Endothelial cell of umbilical vein (primary cell): ENCODE measurements around the gene ACTR2.

Experiments used
- CTCF ChIP-seq, 2 donors: IDR thresholded peaks; 1 replicate in 1 of 2; 2 replicates in 1 of 2; pipeline ENCODE4 v1.5.1; 2011; ENCODE audit warnings: low read length in 2 of 2, mild to moderate bottlenecking in 2 of 2, moderate library complexity in 2 of 2, control low read depth in 1 of 2, inconsistent platforms in 1 of 2, low read depth in 1 of 2; ENCODE audit not compliant: insufficient read depth in 1 of 2; ENCODE audit errors: extremely low read depth in 1 of 2
- EZH2 ChIP-seq: IDR thresholded peaks from 2 replicates; pipeline ENCODE4 v1.6.1; 2012; ENCODE audit warnings: borderline replicate concordance, low read depth, mild to moderate bottlenecking, moderate library complexity, low read length, inconsistent platforms; ENCODE audit not compliant: severe bottlenecking
- FOS ChIP-seq: IDR thresholded peaks from 2 replicates; pipeline ENCODE4 v1.6.1; 2011; ENCODE audit warnings: mild to moderate bottlenecking, low read length, moderate library complexity, borderline replicate concordance; ENCODE audit not compliant: insufficient read depth
- JUN ChIP-seq: IDR thresholded peaks from 2 replicates; pipeline ENCODE4 v1.6.1; 2011; ENCODE audit warnings: borderline replicate concordance, low read depth; ENCODE audit not compliant: insufficient read length, insufficient read depth
- MAX ChIP-seq: IDR thresholded peaks from 2 replicates; pipeline ENCODE4 v1.6.1; 2011; ENCODE audit not compliant: insufficient read depth, insufficient read length
- MYC ChIP-seq: IDR thresholded peaks from one replicate; pipeline ENCODE4 v1.6.1; 2011; ENCODE audit warnings: mild to moderate bottlenecking, low read depth, low read length
- POLR2A ChIP-seq: IDR thresholded peaks from 2 replicates; pipeline ENCODE4 v1.6.1; 2012; ENCODE audit warnings: low read depth, mild to moderate bottlenecking, control low read depth, low read length
- POLR2AphosphoS5 ChIP-seq: IDR thresholded peaks from 2 replicates; pipeline ENCODE4 v1.6.1; 2012; ENCODE audit warnings: low read depth, mild to moderate bottlenecking, control low read depth, low read length, moderate library complexity; ENCODE audit not compliant: insufficient read depth

GRCh38 chr2:65193446-65193845 lies 34.2 kb upstream of the ACTR2 start:
- TF ChIP-seq CTCF (IDR thresholded peaks at IDR 0.05; ENCODE audit: extremely low read depth in 1 of 2, insufficient read depth in 1 of 2, low read depth in 1 of 2, low read length in 2 of 2) (no peak), POLR2A (no peak), EZH2 (no peak), JUN (no peak), MYC (no peak), POLR2AphosphoS5 (no peak), MAX (no peak), FOS (no peak)
